Measurements from ENCODE around the gene VIPR1.

Gene VIPR1

DNA sequence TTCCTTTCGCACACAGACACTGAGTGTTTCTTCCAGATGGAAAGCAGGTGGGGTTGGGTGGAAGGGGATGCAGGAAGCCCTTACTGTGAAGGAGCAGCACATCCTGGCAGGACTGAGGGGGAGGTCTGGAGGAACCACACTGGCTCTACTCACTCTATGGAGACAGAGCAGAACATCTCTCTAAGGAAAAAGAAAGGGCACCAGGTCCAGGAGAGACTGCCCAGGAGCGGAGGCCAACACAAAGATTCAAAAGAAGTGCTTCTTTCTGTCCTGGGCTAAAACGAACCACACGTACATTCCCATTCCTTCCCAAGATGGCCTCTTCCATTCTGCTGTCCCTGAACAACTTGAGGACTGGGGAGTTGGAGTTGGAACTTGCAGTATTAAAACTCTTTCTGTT lies 13.8 kb upstream of the VIPR1 start:
- TF ChIP-seq GLIS3 (CRISPR knock-in tag; IDR thresholded peaks at IDR 0.05): no peak
- TF ChIP-seq ZFP30 (CRISPR knock-in tag; IDR thresholded peaks at IDR 0.05): no peak
- no peak for TF ChIP-seq RARB (CRISPR knock-in tag; IDR thresholded peaks at IDR 0.05)
- TF ChIP-seq SNAI2 (CRISPR knock-in tag; IDR thresholded peaks at IDR 0.05): no peak
- TF ChIP-seq, protein P1, sequence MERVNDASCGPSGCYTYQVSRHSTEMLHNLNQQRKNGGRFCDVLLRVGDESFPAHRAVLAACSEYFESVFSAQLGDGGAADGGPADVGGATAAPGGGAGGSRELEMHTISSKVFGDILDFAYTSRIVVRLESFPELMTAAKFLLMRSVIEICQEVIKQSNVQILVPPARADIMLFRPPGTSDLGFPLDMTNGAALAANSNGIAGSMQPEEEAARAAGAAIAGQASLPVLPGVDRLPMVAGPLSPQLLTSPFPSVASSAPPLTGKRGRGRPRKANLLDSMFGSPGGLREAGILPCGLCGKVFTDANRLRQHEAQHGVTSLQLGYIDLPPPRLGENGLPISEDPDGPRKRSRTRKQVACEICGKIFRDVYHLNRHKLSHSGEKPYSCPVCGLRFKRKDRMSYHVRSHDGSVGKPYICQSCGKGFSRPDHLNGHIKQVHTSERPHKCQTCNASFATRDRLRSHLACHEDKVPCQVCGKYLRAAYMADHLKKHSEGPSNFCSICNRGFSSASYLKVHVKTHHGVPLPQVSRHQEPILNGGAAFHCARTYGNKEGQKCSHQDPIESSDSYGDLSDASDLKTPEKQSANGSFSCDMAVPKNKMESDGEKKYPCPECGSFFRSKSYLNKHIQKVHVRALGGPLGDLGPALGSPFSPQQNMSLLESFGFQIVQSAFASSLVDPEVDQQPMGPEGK (CRISPR knock-in tag; IDR thresholded peaks at IDR 0.05; ENCODE audit: borderline replicate concordance): no peak
- TF ChIP-seq CSDC2 (CRISPR knock-in tag; IDR thresholded peaks at IDR 0.05): no peak
- TF ChIP-seq, protein P2, sequence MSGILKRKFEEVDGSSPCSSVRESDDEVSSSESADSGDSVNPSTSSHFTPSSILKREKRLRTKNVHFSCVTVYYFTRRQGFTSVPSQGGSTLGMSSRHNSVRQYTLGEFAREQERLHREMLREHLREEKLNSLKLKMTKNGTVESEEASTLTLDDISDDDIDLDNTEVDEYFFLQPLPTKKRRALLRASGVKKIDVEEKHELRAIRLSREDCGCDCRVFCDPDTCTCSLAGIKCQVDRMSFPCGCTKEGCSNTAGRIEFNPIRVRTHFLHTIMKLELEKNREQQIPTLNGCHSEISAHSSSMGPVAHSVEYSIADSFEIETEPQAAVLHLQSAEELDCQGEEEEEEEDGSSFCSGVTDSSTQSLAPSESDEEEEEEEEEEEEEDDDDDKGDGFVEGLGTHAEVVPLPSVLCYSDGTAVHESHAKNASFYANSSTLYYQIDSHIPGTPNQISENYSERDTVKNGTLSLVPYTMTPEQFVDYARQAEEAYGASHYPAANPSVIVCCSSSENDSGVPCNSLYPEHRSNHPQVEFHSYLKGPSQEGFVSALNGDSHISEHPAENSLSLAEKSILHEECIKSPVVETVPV (CRISPR knock-in tag; IDR thresholded peaks at IDR 0.05): no peak
- no peak for TF ChIP-seq OSR1 (CRISPR knock-in tag; IDR thresholded peaks at IDR 0.05)
- TF ChIP-seq BACH2 (CRISPR knock-in tag; IDR thresholded peaks at IDR 0.05; ENCODE audit: borderline replicate concordance): no peak
- no peak for TF ChIP-seq TCF4 (CRISPR knock-in tag; IDR thresholded peaks at IDR 0.05; ENCODE audit: borderline replicate concordance)
- ATAC-seq: no peak

DNA sequence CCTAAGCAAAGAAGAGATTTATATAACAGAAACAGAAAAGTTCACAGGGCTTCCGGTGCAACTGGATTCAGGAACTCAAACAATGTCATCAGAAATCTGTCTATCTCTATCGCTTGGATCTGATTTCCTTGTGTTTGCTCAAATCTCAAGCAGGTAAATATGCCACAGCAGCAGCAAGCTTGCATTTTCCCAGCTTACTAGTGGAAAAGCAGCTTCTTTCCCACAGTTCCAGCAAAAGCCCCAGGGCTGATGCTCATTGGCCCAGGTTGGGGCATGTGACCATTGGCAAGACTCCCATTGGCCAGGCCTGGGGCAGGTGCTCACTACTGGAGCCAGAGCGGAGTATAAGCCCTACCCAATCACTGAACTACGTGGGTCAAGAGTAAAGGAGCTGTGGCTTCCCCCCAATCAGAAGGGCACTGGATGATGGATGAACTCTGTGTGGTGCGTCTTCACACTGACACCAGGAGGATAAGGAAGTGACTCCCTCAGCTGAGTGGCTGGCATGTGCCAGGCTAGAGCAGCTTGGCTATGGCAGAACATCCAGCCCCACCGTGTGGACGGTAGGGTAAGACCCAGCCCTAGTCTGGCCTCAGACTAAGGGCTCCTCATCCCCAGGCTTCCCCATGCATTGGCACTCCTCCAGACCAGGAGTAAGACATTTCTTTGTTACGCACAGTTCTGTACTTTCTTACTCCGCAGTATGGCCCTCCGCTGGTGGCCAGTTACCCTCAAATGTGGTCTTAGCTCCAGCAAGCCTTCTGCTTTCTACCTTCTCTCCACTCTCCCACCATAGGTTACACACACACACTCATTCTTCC lies 13.1 kb upstream of the VIPR1 start:
- TF ChIP-seq, protein P1 (CRISPR knock-in tag; IDR thresholded peaks at IDR 0.05; ENCODE audit: borderline replicate concordance): no peak
- TF ChIP-seq, protein P3, sequence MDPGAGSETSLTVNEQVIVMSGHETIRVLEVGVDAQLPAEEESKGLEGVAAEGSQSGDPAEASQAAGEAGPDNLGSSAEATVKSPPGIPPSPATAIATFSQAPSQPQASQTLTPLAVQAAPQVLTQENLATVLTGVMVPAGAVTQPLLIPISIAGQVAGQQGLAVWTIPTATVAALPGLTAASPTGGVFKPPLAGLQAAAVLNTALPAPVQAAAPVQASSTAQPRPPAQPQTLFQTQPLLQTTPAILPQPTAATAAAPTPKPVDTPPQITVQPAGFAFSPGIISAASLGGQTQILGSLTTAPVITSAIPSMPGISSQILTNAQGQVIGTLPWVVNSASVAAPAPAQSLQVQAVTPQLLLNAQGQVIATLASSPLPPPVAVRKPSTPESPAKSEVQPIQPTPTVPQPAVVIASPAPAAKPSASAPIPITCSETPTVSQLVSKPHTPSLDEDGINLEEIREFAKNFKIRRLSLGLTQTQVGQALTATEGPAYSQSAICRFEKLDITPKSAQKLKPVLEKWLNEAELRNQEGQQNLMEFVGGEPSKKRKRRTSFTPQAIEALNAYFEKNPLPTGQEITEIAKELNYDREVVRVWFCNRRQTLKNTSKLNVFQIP (CRISPR knock-in tag; IDR thresholded peaks at IDR 0.05; ENCODE audit: borderline replicate concordance, low read depth): no peak
- TF ChIP-seq ZC3H10 (CRISPR knock-in tag; IDR thresholded peaks at IDR 0.05) (no peak), CSDC2 (CRISPR knock-in tag; IDR thresholded peaks at IDR 0.05) (no peak), TCF4 (CRISPR knock-in tag; IDR thresholded peaks at IDR 0.05; ENCODE audit: borderline replicate concordance) (no peak), RARB (CRISPR knock-in tag; IDR thresholded peaks at IDR 0.05) (no peak), ZNF70 (CRISPR knock-in tag; IDR thresholded peaks at IDR 0.05) (no peak), ZFP3 (CRISPR knock-in tag; IDR thresholded peaks at IDR 0.05) (no peak), SNAI2 (CRISPR knock-in tag; IDR thresholded peaks at IDR 0.05) (no peak), TOX (CRISPR knock-in tag; IDR thresholded peaks at IDR 0.05; ENCODE audit: borderline replicate concordance) (no peak), ZNF8 (CRISPR knock-in tag; IDR thresholded peaks at IDR 0.05) (no peak), OSR1 (CRISPR knock-in tag; IDR thresholded peaks at IDR 0.05) (no peak), GLIS3 (CRISPR knock-in tag; IDR thresholded peaks at IDR 0.05) (no peak), PPARA (CRISPR knock-in tag; IDR thresholded peaks at IDR 0.05; ENCODE audit: borderline replicate concordance) (no peak), BACH2 (CRISPR knock-in tag; IDR thresholded peaks at IDR 0.05; ENCODE audit: borderline replicate concordance) (no peak), ZNF565 (CRISPR knock-in tag; conservative IDR thresholded peaks at IDR 0.05; ENCODE audit: low read depth) (no peak), ISL1 (CRISPR knock-in tag; IDR thresholded peaks at IDR 0.05) (no peak)
- TF ChIP-seq, protein P4, sequence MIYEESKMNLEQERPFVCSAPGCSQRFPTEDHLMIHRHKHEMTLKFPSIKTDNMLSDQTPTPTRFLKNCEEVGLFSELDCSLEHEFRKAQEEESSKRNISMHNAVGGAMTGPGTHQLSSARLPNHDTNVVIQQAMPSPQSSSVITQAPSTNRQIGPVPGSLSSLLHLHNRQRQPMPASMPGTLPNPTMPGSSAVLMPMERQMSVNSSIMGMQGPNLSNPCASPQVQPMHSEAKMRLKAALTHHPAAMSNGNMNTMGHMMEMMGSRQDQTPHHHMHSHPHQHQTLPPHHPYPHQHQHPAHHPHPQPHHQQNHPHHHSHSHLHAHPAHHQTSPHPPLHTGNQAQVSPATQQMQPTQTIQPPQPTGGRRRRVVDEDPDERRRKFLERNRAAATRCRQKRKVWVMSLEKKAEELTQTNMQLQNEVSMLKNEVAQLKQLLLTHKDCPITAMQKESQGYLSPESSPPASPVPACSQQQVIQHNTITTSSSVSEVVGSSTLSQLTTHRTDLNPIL (CRISPR knock-in tag; IDR thresholded peaks at IDR 0.05; ENCODE audit: low read depth): no peak
- TF ChIP-seq, protein P2 (CRISPR knock-in tag; IDR thresholded peaks at IDR 0.05): no peak
- TF ChIP-seq, protein P5, sequence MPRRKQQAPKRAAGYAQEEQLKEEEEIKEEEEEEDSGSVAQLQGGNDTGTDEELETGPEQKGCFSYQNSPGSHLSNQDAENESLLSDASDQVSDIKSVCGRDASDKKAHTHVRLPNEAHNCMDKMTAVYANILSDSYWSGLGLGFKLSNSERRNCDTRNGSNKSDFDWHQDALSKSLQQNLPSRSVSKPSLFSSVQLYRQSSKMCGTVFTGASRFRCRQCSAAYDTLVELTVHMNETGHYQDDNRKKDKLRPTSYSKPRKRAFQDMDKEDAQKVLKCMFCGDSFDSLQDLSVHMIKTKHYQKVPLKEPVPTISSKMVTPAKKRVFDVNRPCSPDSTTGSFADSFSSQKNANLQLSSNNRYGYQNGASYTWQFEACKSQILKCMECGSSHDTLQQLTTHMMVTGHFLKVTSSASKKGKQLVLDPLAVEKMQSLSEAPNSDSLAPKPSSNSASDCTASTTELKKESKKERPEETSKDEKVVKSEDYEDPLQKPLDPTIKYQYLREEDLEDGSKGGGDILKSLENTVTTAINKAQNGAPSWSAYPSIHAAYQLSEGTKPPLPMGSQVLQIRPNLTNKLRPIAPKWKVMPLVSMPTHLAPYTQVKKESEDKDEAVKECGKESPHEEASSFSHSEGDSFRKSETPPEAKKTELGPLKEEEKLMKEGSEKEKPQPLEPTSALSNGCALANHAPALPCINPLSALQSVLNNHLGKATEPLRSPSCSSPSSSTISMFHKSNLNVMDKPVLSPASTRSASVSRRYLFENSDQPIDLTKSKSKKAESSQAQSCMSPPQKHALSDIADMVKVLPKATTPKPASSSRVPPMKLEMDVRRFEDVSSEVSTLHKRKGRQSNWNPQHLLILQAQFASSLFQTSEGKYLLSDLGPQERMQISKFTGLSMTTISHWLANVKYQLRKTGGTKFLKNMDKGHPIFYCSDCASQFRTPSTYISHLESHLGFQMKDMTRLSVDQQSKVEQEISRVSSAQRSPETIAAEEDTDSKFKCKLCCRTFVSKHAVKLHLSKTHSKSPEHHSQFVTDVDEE (CRISPR knock-in tag; IDR thresholded peaks at IDR 0.05): no peak
- no peak for ATAC-seq

Measured in SK-N-SH treated with all-trans-retinoic acid at 6 μM for 48 hours (cell line).